B cell (primary cell): ENCODE measurements around the gene ARL13A.

Source experiments
- CTCF ChIP-seq: fragments of 200-600 bp; IDR thresholded peaks from one replicate; pipeline ENCODE4 v1.8.0; 2022; ENCODE audit warnings: antibody characterized with exemption, mild to moderate bottlenecking
- EZH2 ChIP-seq: IDR thresholded peaks from 2 replicates; pipeline ENCODE4 v1.6.1; 2012; ENCODE audit warnings: borderline replicate concordance, low read depth, mild to moderate bottlenecking, moderate library complexity, low read length; ENCODE audit not compliant: insufficient read depth, poor library complexity, severe bottlenecking

- TF ChIP-seq CTCF (no peak), EZH2 (no peak)
Measured at GRCh38 chrX:100939333-100939732, 30.2 kb upstream of the ARL13A start.
